C4-2B (cell line): Measurements from ENCODE around the gene C1QTNF9.

ENCODE experiments used
- H3K27ac ChIP-seq: fragments of 450-650 bp; 2 replicates; pipeline ENCODE4 v1.5.1; 2017
- ZFX ChIP-seq: fragments of 450-650 bp; IDR thresholded peaks from 2 replicates; pipeline ENCODE4 v1.6.1; 2017
- TF ChIP-seq, protein P1 (sequence below): fragments of 450-650 bp; conservative IDR thresholded peaks from 2 replicates; pipeline ENCODE4 v1.5.1; 2017; ENCODE audit warnings: mild to moderate bottlenecking

The C1QTNF9 gene

DNA sequence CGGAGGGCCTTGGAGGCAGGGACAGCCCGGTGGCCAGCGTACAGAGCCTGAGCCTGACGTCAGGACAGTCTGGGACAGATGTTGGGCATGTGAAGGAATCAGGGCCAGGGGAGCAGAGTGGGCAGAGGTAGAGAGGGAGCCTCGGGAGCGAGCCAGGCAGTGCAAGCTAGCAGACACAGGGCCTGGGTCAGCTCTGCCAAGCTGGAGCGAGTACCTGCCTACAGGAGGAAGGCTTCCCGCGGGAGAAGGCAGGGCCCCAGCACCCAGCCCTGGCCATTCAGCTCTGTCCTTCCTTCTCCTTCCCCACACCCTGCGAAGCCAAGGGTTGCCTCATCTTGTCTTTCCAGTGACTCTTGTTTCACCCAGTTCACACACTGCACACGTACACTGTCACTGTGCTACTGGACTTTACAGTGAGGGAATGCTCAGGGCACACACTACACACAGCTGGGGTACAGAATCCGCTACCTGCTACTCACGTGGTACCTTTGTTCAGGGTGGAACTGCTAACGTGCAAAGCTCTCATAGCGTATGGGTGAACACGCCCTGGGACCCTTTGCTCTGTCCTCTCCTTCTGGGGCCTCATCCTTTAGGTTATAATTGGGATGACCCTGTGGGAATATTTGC lies 9.8 kb upstream of the C1QTNF9 start:
- no peak for TF ChIP-seq ZFX
- H3K27ac ChIP-seq: no peak overlapping the region

DNA sequence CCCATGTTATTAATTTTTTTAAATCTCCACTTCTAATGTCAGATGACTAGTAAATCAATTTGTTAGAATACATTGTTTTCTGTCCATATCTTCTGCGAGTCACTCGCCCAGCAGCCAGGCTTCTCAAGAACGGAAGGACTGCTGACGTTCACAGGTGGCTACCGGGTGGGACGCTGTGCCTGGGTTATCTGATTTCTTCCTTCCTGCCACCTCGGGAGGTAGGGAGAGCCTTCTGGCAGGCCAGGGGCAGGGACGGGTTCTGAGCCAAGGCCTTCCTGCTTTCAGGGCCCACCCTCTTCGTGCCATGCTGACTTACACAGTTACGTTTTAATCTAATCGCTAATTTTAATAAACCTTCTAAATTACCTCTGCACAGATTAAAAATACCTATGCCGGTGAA lies 7.9 kb upstream of the C1QTNF9 start:
- TF ChIP-seq ZFX: no peak
- TF ChIP-seq, protein P1, sequence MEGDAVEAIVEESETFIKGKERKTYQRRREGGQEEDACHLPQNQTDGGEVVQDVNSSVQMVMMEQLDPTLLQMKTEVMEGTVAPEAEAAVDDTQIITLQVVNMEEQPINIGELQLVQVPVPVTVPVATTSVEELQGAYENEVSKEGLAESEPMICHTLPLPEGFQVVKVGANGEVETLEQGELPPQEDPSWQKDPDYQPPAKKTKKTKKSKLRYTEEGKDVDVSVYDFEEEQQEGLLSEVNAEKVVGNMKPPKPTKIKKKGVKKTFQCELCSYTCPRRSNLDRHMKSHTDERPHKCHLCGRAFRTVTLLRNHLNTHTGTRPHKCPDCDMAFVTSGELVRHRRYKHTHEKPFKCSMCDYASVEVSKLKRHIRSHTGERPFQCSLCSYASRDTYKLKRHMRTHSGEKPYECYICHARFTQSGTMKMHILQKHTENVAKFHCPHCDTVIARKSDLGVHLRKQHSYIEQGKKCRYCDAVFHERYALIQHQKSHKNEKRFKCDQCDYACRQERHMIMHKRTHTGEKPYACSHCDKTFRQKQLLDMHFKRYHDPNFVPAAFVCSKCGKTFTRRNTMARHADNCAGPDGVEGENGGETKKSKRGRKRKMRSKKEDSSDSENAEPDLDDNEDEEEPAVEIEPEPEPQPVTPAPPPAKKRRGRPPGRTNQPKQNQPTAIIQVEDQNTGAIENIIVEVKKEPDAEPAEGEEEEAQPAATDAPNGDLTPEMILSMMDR: no peak
- no peak overlapping the region for H3K27ac ChIP-seq

DNA sequence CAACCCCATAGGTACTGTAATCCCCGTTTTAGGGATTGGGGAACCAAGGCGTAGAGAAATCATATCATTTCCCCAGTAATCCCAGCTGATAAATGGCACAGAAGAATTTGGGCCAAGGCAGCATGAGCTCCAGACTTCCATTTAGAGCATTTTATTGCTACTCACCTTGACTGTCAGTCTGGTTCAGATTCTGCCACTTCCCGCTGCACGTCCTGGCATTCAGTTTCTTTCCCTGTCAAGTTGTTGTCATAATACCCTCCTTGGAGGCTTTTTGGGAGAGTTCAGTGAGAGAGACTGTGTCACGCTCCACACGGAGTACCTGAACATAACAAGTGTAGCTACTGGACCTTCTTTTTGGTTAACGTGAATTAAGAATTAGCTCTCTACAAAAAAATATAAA lies 7.5 kb upstream of the C1QTNF9 start:
- H3K27ac ChIP-seq: no peak overlapping the region
- TF ChIP-seq ZFX: no peak

DNA sequence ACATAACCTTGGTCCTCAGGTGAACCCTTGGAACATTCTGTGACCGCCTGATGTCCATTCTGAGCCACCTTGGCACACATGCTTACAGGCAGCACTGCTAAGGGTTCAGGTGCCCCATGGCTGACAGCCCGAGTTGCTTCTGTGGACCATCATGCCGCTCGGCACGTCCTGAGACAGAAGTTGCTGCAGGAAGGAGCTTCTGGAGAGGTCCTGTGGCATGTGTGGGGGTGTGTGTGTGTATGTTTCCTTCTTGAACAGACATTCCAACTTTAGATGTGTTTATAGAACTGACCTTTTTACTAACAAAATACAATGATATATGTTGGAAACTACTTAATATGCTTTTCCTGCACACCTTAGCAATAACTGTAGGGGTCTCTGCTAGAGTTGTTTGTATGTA lies 4.8 kb upstream of the C1QTNF9 start:
- no peak overlapping the region for H3K27ac ChIP-seq
- TF ChIP-seq ZFX: no peak
- TF ChIP-seq, protein P1: no peak

DNA sequence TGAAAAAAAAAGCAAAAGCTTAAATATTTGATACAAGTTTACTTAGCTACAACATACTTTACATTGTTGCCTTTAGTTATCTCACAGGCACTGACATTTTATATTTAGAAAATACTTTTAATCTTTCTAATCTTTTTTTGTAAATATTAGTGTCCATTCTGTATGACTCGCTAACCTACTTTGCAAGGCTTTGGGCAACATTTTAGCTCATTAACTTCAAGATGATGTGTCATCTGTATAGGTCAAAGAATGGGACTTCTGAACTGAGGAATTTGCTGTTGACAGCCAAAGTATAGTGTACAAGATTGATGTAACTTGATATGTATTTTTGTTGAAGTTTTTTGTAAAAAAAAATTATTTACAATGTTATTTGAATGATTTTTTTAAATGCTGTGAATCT lies 2.7 kb upstream of the C1QTNF9 start:
- no peak overlapping the region for H3K27ac ChIP-seq
- TF ChIP-seq, protein P1: no peak
- no peak for TF ChIP-seq ZFX

DNA sequence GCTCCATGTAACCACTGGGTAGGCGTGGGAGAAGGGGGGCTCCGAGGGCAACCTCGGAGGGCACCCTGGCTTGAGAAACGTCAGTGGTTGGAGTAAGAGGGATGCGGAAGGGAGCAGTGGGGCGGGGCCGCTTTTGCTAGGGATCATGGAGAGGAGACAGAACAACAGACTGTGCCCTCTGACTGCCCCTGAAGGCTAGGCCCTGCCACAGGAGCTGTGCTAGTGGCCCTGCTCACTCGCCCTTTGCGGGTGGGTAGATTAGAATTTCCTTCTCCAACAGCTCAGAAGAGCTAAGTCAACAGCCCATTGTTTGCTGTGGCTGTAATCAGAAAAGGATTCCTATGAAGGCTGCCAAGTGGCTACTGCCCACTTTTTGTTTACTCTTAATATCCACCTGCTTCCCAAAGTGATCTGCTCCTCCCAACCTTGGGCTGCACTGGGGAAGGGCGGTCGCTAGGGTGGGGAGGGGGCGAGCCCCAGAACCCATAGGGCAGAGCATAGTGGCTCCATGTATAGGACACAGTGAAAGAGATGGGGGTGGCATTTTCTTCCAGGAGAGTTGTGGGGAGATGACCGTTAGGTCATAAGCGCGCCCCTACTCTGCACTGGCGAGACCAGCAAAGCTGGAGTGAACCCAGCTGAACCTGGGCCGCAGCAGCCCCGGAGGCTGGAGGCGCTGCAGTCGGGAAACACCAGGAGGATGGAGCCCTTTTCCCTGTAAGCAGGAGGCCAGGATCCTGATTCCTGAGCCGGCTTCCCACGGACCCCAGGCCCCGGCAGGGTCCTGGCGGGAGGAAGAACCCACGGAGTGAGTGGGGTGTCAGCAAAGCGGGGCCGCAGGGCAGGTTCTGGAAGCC lies 1.9 kb upstream of the C1QTNF9 start:
- TF ChIP-seq ZFX: no peak
- TF ChIP-seq, protein P1: no peak
- no peak overlapping the region for H3K27ac ChIP-seq

DNA sequence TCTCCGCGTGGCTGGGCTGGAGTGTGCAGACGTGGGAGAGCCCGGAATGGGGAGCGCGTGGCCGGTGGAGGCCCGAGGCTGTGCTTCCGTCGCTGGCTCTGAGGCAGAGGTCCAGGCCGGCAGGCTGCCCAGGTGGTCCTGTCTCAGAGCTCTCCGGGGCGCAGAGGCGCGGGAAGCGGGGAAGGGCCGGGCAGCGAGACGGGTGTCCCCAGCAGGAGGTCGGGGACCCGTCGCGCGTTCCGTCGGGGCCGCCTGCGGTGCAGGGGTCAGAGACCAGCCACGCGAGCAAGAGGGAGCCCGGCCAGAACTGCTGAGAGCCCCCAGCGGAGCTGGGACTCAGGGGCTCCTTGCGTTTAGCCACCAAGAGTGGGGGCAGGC lies 1.3 kb upstream of the C1QTNF9 start:
- TF ChIP-seq, protein P1: no peak
- TF ChIP-seq ZFX: no peak
- no peak overlapping the region for H3K27ac ChIP-seq

DNA sequence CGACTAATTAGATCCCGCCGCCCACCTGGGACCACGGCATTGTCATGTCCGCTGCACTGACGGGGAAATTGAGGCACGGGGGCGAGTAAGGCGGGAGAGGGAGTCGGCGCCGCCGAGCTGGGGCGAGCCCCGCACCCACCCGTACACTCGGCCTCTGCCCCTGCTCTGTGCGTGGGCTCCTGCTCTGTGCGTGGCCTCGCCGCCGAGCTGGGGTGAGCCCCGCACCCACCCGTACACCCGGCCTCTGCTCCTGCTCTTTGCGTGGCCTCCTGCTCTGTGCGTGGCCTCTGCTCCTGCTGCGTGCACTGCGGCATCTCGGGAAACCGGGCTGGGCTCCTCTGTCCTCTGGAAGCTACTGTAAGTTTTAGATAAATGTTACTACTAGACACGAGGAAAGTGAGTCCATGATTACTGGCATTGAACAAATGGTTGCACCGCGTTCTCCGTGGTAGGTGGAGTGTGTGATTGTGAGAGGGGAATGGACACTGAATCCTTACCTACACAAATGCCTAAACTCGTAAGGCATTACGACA lies 826 bp upstream of the C1QTNF9 start:
- no peak overlapping the region for H3K27ac ChIP-seq
- TF ChIP-seq, protein P1: no peak
